ENCODE data around the gene STARD13.

STARD13 gene

DNA sequence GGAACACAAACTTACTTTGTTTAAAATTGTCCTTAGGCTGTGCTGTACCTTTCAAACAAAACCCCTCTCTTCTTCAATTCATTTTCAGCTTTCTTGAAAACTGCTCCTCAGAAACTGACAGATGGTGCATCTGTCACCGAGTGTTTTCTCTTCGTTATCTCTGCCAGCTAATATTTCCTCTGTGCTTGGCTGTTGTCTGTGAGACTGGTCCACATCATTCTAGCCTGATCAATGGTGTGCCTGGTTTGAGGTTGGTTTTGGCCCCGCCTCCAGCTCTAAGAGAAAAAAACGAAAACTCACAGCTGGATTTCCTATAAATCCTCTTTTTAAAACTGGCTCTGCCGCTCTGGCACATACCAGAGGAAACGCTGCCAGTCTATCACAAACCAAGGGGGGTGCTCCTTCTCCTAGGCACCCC lies 79.7 kb downstream of the STARD13 start:
- no peak for TF ChIP-seq JUND (IDR thresholded peaks at IDR 0.05; ENCODE audit: low read depth)
- in situ Hi-C loops (cut with HindIII; ENCODE audit: low pct_unique_long_range_greater_than_20kb, low sequenced_read_pairs), result no loop called here
- DNase-seq (ENCODE audit: low read depth in 1 of 2, low spot score in 1 of 2), result no peak

DNA sequence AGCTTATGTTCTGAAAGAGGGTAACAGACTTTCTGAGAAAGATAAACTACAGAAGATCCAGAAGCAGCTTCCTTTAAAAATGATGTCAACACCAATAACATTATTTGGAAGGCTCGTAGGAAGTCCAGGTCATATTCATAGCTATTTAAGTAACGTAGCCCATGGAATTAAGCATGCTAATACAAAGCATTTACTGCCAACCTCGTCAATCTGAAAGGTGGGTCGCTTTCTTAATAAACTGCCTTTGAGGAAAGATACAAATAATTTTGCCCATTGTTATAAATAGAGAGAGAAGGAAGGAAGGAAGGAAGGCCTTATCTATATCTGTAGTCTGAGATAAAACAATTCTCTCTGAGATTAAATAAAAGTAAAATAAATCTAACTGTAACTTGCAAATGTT lies 80.3 kb downstream of the STARD13 start:
- TF ChIP-seq JUND (IDR thresholded peaks at IDR 0.05; ENCODE audit: low read depth), result no peak
- no peak for DNase-seq (ENCODE audit: low read depth in 1 of 2, low spot score in 1 of 2)
- in situ Hi-C loops (cut with HindIII; ENCODE audit: low pct_unique_long_range_greater_than_20kb, low sequenced_read_pairs), result no loop called here

- TF ChIP-seq JUND (IDR thresholded peaks at IDR 0.05; ENCODE audit: low read depth), result no peak
- DNase-seq (ENCODE audit: low read depth in 1 of 2, low spot score in 1 of 2), result no peak
- in situ Hi-C loops (cut with HindIII; ENCODE audit: low pct_unique_long_range_greater_than_20kb, low sequenced_read_pairs), result no loop called here
Observed at GRCh38 chr13:33204130-33204927, 81.2 kb downstream of the STARD13 start.

DNA sequence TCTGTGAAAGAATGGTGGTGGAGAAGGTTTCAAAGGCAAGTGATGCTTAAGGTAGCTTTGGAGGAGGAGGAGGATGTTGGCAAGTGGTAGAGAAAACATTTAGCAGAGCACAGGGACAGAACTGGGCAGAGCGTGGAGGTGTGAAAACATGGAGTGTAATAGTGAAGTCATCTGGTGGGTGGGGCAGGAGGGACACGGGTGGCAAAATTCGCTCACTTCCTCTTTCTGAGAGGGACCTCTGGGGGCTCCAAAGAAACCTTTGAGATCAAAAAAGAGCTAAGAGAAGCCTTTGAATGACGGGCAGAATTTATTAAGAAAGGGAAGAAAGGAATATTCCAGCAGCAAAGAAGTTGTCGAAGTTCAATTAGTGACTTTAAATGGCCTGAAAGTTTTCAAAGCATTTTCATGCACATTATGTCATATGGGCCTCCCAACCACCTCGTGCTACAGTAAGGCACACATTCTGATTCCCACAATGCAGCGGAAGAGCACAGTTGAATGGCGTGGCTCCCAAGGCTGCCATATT lies 82.8 kb downstream of the STARD13 start:
- TF ChIP-seq JUND (IDR thresholded peaks at IDR 0.05; ENCODE audit: low read depth), result no peak
- in situ Hi-C loops (cut with HindIII; ENCODE audit: low pct_unique_long_range_greater_than_20kb, low sequenced_read_pairs), result no loop called here
- DNase-seq (ENCODE audit: low read depth in 1 of 2, low spot score in 1 of 2), result no peak

- DNase-seq (ENCODE audit: low read depth in 1 of 2, low spot score in 1 of 2), result no peak
- in situ Hi-C loops (cut with HindIII; ENCODE audit: low pct_unique_long_range_greater_than_20kb, low sequenced_read_pairs), result no loop called here
- no peak for TF ChIP-seq JUND (IDR thresholded peaks at IDR 0.05; ENCODE audit: low read depth)
Observed at GRCh38 chr13:33201659-33202058, 83.9 kb downstream of the STARD13 start.

DNA sequence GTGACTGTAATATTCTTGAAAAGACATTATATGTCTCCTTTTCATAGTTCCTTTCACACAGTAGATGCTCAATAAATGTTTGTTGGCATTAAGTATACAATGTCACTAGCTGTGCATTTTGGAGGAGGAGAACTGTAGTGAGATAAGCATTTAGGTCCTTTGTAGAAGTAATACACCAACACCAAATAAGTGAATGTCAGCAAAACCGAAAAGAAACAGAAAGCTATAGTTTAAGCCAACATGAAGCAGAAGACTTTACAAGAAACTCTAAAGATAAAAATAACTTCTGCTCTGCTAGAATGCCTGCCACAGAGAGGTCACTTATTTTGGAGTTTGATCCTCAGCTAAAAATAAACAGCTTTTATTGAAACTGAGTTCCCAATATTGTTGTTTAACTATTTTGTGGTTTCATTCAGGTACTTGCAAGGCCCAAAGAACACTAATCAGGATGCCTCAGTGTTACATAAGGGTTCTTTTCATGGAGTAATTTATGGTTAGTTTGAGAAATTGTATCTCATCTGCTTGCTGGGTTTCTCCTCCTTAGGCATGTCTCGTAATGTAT lies 86.2 kb downstream of the STARD13 start:
- DNase-seq (ENCODE audit: low read depth in 1 of 2, low spot score in 1 of 2), result no peak
- in situ Hi-C loops (cut with HindIII; ENCODE audit: low pct_unique_long_range_greater_than_20kb, low sequenced_read_pairs), result no loop called here
- no peak for TF ChIP-seq JUND (IDR thresholded peaks at IDR 0.05; ENCODE audit: low read depth)

DNA sequence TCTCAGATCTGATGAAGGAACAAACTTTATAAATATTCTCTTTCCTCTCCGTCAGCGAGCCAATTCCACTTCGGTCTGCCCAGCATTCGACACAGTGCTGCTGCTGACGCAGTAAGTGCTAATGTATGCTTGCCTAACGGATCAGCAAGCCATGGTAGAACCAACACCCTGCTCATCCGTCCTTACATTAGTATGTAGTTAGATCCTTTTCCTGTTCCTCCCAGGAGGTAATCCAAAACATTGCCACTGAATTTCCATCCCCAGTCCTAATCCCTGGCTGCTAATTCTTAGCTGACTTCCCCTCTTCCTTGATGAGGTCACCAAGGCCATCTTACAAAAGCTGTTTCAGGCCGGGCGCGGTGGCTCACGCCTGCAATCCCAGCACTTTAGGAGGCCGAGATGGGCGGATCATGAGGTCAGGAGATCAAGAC lies 88.0 kb downstream of the STARD13 start:
- no peak for DNase-seq (ENCODE audit: low read depth in 1 of 2, low spot score in 1 of 2)
- in situ Hi-C loops (cut with HindIII; ENCODE audit: low pct_unique_long_range_greater_than_20kb, low sequenced_read_pairs), result no loop called here
- TF ChIP-seq JUND (IDR thresholded peaks at IDR 0.05; ENCODE audit: low read depth), result no peak

DNA sequence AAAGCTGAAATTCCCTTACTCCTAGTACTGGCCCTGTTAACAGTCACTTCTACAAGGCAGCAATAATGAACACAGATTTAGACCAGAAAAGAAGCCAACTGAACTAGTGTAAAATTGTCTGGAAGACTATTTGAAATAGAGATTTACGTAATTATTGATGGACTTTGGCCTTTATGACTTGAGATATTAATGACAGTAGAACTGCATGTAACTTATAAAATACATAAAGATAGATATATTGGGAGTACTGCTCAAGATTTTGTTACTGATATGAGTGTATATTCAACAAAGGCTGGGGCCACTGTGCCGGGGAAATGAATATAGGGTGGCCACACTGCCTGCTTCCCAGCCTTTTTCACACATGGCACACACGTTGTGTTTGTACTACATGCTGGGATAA lies 88.8 kb downstream of the STARD13 start:
- in situ Hi-C loops (cut with HindIII; ENCODE audit: low pct_unique_long_range_greater_than_20kb, low sequenced_read_pairs), result no loop called here
- DNase-seq (ENCODE audit: low read depth in 1 of 2, low spot score in 1 of 2), result no peak
- no peak for TF ChIP-seq JUND (IDR thresholded peaks at IDR 0.05; ENCODE audit: low read depth)

- no peak for TF ChIP-seq JUND (IDR thresholded peaks at IDR 0.05; ENCODE audit: low read depth)
- in situ Hi-C loops (cut with HindIII; ENCODE audit: low pct_unique_long_range_greater_than_20kb, low sequenced_read_pairs), result no loop called here
- DNase-seq (ENCODE audit: low read depth in 1 of 2, low spot score in 1 of 2), result no peak
Observed at GRCh38 chr13:33195693-33196464, 89.7 kb downstream of the STARD13 start.

DNA sequence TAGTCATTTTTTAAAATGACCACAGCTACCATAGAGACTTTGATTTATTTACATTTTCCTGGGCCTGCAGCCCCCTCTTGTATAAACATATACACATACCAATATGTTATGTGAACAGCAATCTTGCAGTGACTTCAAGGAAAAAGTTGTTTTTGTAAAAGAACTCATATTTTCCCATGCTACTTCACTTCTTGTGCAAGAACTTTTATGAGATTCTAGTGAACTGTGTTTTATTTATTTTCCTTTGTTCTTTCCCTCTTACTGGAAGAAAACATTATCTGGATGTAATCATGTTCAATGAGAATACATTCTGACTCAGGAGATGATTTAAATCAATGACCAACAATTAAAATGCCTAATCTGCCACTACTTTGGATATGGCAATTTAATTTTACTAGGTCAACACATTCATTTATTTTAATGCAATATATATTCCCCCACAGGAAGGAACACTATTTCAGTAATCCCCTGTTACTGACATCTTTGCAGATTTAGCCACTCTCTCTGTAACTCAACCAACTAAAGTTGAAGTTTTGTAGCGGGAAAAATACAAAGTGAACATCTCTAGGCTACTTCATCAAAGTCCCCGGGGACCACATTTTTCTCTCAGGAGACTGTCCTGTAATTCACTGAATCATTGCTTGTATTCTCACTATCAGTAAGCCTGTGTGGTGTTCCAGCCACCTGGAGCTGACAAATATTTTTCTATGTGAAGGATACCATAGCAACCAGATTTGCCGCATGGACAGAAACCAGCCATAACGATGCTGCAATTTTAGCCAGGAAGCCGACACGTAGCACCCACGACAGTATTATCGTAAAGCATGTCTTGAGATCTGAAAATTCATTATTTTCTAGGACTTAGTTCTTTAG lies 90.5 kb downstream of the STARD13 start:
- no peak for TF ChIP-seq JUND (IDR thresholded peaks at IDR 0.05; ENCODE audit: low read depth)
- no peak for DNase-seq (ENCODE audit: low read depth in 1 of 2, low spot score in 1 of 2)
- in situ Hi-C loops (cut with HindIII; ENCODE audit: low pct_unique_long_range_greater_than_20kb, low sequenced_read_pairs), result no loop called here

DNA sequence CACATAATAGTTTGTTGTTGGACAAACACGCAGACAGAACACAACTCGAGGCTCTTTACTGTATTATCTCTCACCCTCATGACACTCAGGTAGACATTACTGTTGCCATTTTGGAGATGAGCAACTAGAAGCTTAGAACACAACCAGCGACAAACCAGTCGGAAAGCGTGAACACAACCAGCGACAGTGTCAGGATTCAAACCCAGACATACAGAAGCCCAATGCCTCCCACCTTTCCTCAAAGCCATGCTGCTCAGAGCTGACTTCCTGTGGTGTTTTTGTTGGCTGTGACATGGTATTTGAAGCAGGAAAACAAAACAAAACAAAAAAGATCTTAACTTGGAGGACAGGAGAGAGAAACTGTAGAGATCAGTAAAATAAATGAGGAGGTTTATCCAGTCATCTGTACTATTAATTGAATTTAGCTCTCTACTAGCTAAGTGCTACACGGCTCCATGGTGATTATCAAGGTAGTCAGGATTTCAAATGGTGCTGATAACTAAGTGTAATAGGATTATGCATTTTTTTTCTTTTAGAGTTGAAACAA lies 92.1 kb downstream of the STARD13 start:
- no peak for DNase-seq (ENCODE audit: low read depth in 1 of 2, low spot score in 1 of 2)
- TF ChIP-seq JUND (IDR thresholded peaks at IDR 0.05; ENCODE audit: low read depth), result no peak
- in situ Hi-C loops (cut with HindIII; ENCODE audit: low pct_unique_long_range_greater_than_20kb, low sequenced_read_pairs), result no loop called here
